H1 (cell line): ENCODE results near the gene CD300A. TPM values are rescaled to one million over a fixed set of nuclear protein-coding genes. Genes with fewer than 3 reads are reported as not detected.

Source experiments
- CTCF ChIA-PET: fragments of 300-600 bp; sonication (Branson Sonifier 250); formaldehyde crosslinking; loops from one replicate; lab custom pipeline; 2021; ENCODE audit not compliant: partially characterized antibody; lab: Charles Lee
- POLR2A ChIA-PET: fragments of 300-600 bp; sonication (Branson Sonifier 250); formaldehyde crosslinking; loops from one replicate; lab custom pipeline; 2021; ENCODE audit warnings: inconsistent platforms; ENCODE audit not compliant: partially characterized antibody; lab: Charles Lee
- DNase-seq, 2 experiments: peaks; one replicate each; pipeline versions ENCODE4 v3.0.0 to v3.0.0-alpha.2; 2010 to 2022; ENCODE audit warnings: low spot score in 2 of 2, low read depth in 1 of 2, mixed read lengths in 1 of 2
- FAIRE-seq: peaks from 2 replicates; lab custom pipeline; 2011; peaks lifted over from hg19 to GRCh38; lab: Jason Lieb, UNC
- H2AFZ ChIP-seq: 2 replicates; pipeline ENCODE4 v1.8.1; 2012; ENCODE audit warnings: low read length, inconsistent platforms
- H2AK5ac ChIP-seq: 2 replicates; pipeline ENCODE4 v1.6.1; 2013; ENCODE audit warnings: low read depth, low read length
- H2BK120ac ChIP-seq: replicated peaks from 2 replicates; pipeline ENCODE3; 2013; ENCODE audit warnings: low read depth, low read length, inconsistent platforms
- H2BK12ac ChIP-seq: 2 replicates; pipeline ENCODE4 v1.6.1; 2013; ENCODE audit warnings: low read depth, low read length
- H2BK15ac ChIP-seq: 2 replicates; pipeline ENCODE4 v1.6.1; 2013; ENCODE audit warnings: low read length
- H2BK20ac ChIP-seq: 2 replicates; pipeline ENCODE4 v1.6.1; 2013; ENCODE audit warnings: low read length
- H2BK5ac ChIP-seq: 2 replicates; pipeline ENCODE4 v1.6.1; 2013; ENCODE audit warnings: low read depth, low read length
- H3K14ac ChIP-seq: 2 replicates; pipeline ENCODE4 v1.6.1; 2013; ENCODE audit warnings: inconsistent platforms; ENCODE audit not compliant: insufficient read length
- H3K18ac ChIP-seq: 2 replicates; pipeline ENCODE4 v1.6.1; 2013; ENCODE audit warnings: low read length; ENCODE audit errors: extremely low read depth
- H3K23ac ChIP-seq: 2 replicates; pipeline ENCODE4 v1.6.1; 2013; ENCODE audit warnings: inconsistent platforms; ENCODE audit not compliant: insufficient read length
- H3K23me2 ChIP-seq: 2 replicates; pipeline ENCODE4 v1.6.1; 2013; ENCODE audit warnings: low read depth, low read length
- H3K27ac ChIP-seq: 2 replicates; pipeline ENCODE4 v1.6.1; 2011; ENCODE audit warnings: low read depth, low read length, inconsistent platforms
- H3K27me3 ChIP-seq, 4 experiments: replicated peaks in 1 of 4; 1 replicate in 1 of 4; 2 replicates in 3 of 4; pipeline versions ENCODE4 v1.6.1 to v1.8.1; 2011 to 2013; ENCODE audit warnings: low read length in 3 of 4, mild to moderate bottlenecking in 3 of 4, inconsistent platforms in 2 of 4, mixed read lengths in 2 of 4, moderate library complexity in 1 of 4; ENCODE audit not compliant: control insufficient read depth in 3 of 4, insufficient read depth in 3 of 4; ENCODE audit errors: extremely low read depth in 1 of 4
- H3K36me3 ChIP-seq, 4 experiments: 2 replicates each; pipeline versions ENCODE4 v1.6.1 to v1.8.1; 2011 to 2013; ENCODE audit warnings: mild to moderate bottlenecking in 4 of 4, low read length in 3 of 4, moderate library complexity in 2 of 4, control low read depth in 1 of 4, inconsistent platforms in 1 of 4; ENCODE audit not compliant: insufficient read depth in 4 of 4, control insufficient read depth in 2 of 4
- H3K4ac ChIP-seq: replicated peaks from 2 replicates; pipeline ENCODE3; 2013; ENCODE audit warnings: low read length, low read depth, mixed read lengths, inconsistent platforms; ENCODE audit not compliant: insufficient read length
- H3K4me1 ChIP-seq, 4 experiments: replicated peaks in 1 of 4; 1 replicate in 1 of 4; 2 replicates in 3 of 4; pipeline versions ENCODE4 v1.6.1 to v1.8.1; 2011 to 2013; ENCODE audit warnings: low read length in 3 of 4, inconsistent platforms in 2 of 4, mixed read lengths in 1 of 4; ENCODE audit not compliant: insufficient read depth in 4 of 4, control insufficient read depth in 3 of 4
- H3K4me2 ChIP-seq, 2 experiments: 2 replicates each; pipeline versions ENCODE4 v1.6.1 to v1.8.1; 2011 to 2013; ENCODE audit warnings: low read depth in 2 of 2, low read length in 2 of 2, control low read depth in 1 of 2, inconsistent platforms in 1 of 2, mild to moderate bottlenecking in 1 of 2; ENCODE audit not compliant: insufficient read depth in 1 of 2
- H3K4me3 ChIP-seq, 4 experiments: fragments of 200-600, 300-600 bp in 1 of 4; sonication (generic), shearing (Covaris generic), sonication (Bioruptor Twin) in 1 of 4; 2 replicates each; pipeline versions ENCODE4 v1.5.1 to v1.8.1; 2011 to 2016; ENCODE audit warnings: low read length in 4 of 4, low read depth in 3 of 4, control low read depth in 2 of 4, inconsistent platforms in 2 of 4, mild to moderate bottlenecking in 2 of 4, mixed read lengths in 1 of 4, moderate library complexity in 1 of 4; ENCODE audit not compliant: insufficient read depth in 2 of 4; ENCODE audit errors: extremely low read depth in 1 of 4
- H3K56ac ChIP-seq: replicated peaks from 2 replicates; pipeline ENCODE3; 2013; ENCODE audit warnings: low read depth, mild to moderate bottlenecking, mixed read lengths, low read length, inconsistent platforms; ENCODE audit not compliant: insufficient read length
- H3K79me1 ChIP-seq: 2 replicates; pipeline ENCODE4 v1.6.1; 2013; ENCODE audit warnings: low read depth, low read length, control low read depth
- H3K79me2 ChIP-seq, 2 experiments: 2 replicates each; pipeline versions ENCODE4 v1.6.1 to v1.8.1; 2012 to 2013; ENCODE audit warnings: low read length in 2 of 2, mild to moderate bottlenecking in 2 of 2, inconsistent platforms in 1 of 2; ENCODE audit not compliant: insufficient read depth in 2 of 2, control insufficient read depth in 1 of 2
- H3K9ac ChIP-seq, 4 experiments: replicated peaks in 1 of 4; 1 replicate in 1 of 4; 2 replicates in 3 of 4; pipeline versions ENCODE4 v1.6.1 to v1.8.1; 2011 to 2013; ENCODE audit warnings: low read depth in 3 of 4, low read length in 3 of 4, control low read depth in 2 of 4, mild to moderate bottlenecking in 2 of 4, moderate library complexity in 2 of 4, inconsistent platforms in 1 of 4; ENCODE audit errors: extremely low read depth in 1 of 4
- H3K9me3 ChIP-seq, 2 experiments: 2 replicates each; pipeline versions ENCODE4 v1.6.1 to v1.8.1; 2012 to 2013; ENCODE audit warnings: mild to moderate bottlenecking in 2 of 2, moderate library complexity in 2 of 2, control low read depth in 1 of 2, inconsistent platforms in 1 of 2, low read depth in 1 of 2, low read length in 1 of 2, mixed read lengths in 1 of 2; ENCODE audit not compliant: insufficient read depth in 2 of 2
- H4K20me1 ChIP-seq, 2 experiments: replicated peaks in 1 of 2; 2 replicates each; pipeline versions ENCODE3 to v1.8.1; 2011 to 2013; ENCODE audit warnings: inconsistent platforms in 2 of 2, low read length in 2 of 2, mild to moderate bottlenecking in 1 of 2; ENCODE audit not compliant: insufficient read depth in 2 of 2, control insufficient read depth in 1 of 2
- H4K5ac ChIP-seq: 2 replicates; pipeline ENCODE4 v1.6.1; 2013; ENCODE audit warnings: low read length, low read depth, mixed read lengths, inconsistent platforms; ENCODE audit not compliant: insufficient read length
- H4K8ac ChIP-seq: 2 replicates; pipeline ENCODE4 v1.8.0; 2013; ENCODE audit warnings: mild to moderate bottlenecking, moderate library complexity, low read length, inconsistent platforms; ENCODE audit not compliant: insufficient read depth; ENCODE audit errors: extremely low read depth
- H4K91ac ChIP-seq: replicated peaks from 2 replicates; pipeline ENCODE3; 2013; ENCODE audit warnings: low read length, mixed read lengths, inconsistent platforms; ENCODE audit not compliant: insufficient read length
- ATF3 ChIP-seq: IDR thresholded peaks from 2 replicates; pipeline ENCODE4 v1.6.1; 2011; ENCODE audit warnings: low read depth, mild to moderate bottlenecking, low read length; ENCODE audit not compliant: insufficient read depth
- BACH1 ChIP-seq: IDR thresholded peaks from 2 replicates; pipeline ENCODE4 v1.6.1; 2012; ENCODE audit warnings: low read length, improper control_type of control experiment
- CBX5 ChIP-seq: fragments of 300-800, 300-1000 bp; sonication (generic); IDR thresholded peaks from 2 replicates; pipeline ENCODE4 v1.7.1; 2016; ENCODE audit warnings: antibody characterized with exemption, low read length, low read depth
- CEBPB ChIP-seq: IDR thresholded peaks from 2 replicates; pipeline ENCODE4 v1.6.1; 2012; ENCODE audit warnings: low read depth, low read length
- CTBP2 ChIP-seq: IDR thresholded peaks from 2 replicates; pipeline ENCODE4 v1.7.0; 2011; ENCODE audit warnings: borderline replicate concordance, mild to moderate bottlenecking, moderate library complexity, mixed read lengths, low read length; ENCODE audit not compliant: insufficient read depth, insufficient read length
- EP300 ChIP-seq, 2 experiments: IDR thresholded peaks; 1 replicate in 1 of 2; 2 replicates in 1 of 2; pipeline ENCODE4 v1.6.1; 2011 to 2012; ENCODE audit warnings: low read depth in 2 of 2, low read length in 2 of 2, mild to moderate bottlenecking in 2 of 2, borderline replicate concordance in 1 of 2, inconsistent platforms in 1 of 2, moderate library complexity in 1 of 2
- NRF1 ChIP-seq: IDR thresholded peaks from 2 replicates; pipeline ENCODE4 v1.6.1; 2011; ENCODE audit warnings: mild to moderate bottlenecking, low read depth, low read length, improper control_type of control experiment
- RAD21 ChIP-seq, 2 experiments: IDR thresholded peaks in 1 of 2; conservative IDR thresholded peaks in 1 of 2; 2 replicates each; pipeline ENCODE4 v1.6.1; 2011; ENCODE audit warnings: low read depth in 2 of 2, low read length in 2 of 2, improper control_type of control experiment in 1 of 2, inconsistent platforms in 1 of 2, mild to moderate bottlenecking in 1 of 2, moderate library complexity in 1 of 2
- RFX5 ChIP-seq: IDR thresholded peaks from 2 replicates; pipeline ENCODE4 v1.6.1; 2011; ENCODE audit warnings: low read depth, low read length, improper control_type of control experiment, borderline replicate concordance
- SUZ12 ChIP-seq: fragments of 200-600 bp; sonication (generic); IDR thresholded peaks from 2 replicates; pipeline ENCODE4 v1.6.1; 2012; ENCODE audit warnings: mild to moderate bottlenecking, inconsistent platforms, low read length, moderate library complexity, mixed read lengths
- WGBS, 2 experiments: shearing (Covaris generic) in 1 of 2; methylation state at CpG; one replicate each; pipeline versions ENCODE4 v1.1.6 to v1.1.7; 2013 to 2015; ENCODE audit warnings: low lambda C conversion rate in 2 of 2, mixed read lengths in 2 of 2, inconsistent platforms in 1 of 2, low coverage in 1 of 2, missing lambda C conversion rate in 1 of 2; ENCODE audit not compliant: insufficient replicate concordance in 2 of 2, insufficient coverage in 1 of 2, insufficient read length in 1 of 2; ENCODE audit errors: extremely low coverage in 1 of 2, missing lambda C conversion rate in 1 of 2; 5-methylcytosine and 5-hydroxymethylcytosine counted together
- polyA plus RNA-seq, 7 experiments: library from polyadenylated mRNA; depleted of rRNA in 3 of 7; stranded (reverse) in 5 of 7; unstranded in 2 of 7; fragments of >200 nt in 5 of 7; fragments of 200-250 nt in 2 of 7; gene quantifications; 1 replicate in 5 of 7; 2 replicates in 1 of 7; 4 replicates in 1 of 7; pipeline versions ENCODE4 v1.2.1 to v1.2.3, GENCODE V29; 2011 to 2013; ENCODE audit warnings: missing spikeins in 2 of 7, mixed read lengths in 2 of 7
- total RNA-seq: library from RNA; stranded (reverse); fragmentation: NEBNext Ultra II Directional; extraction: Animal tissue kit (Norgen Biotek cat#: 25700); gene quantifications from 2 replicates; pipeline ENCODE4 v1.2.1, GENCODE V29; 2021

Gene CD300A
- total and polyA plus RNA-seq, 2 of the 8 experiments (the other 6 are each of a cell fraction or from before 2014, with no cell fraction given): 0.52 to 1.3 TPM

- Histone ChIP-seq H4K20me1 (no peaks in the 10 kb centered on the region), H3K27ac (no peak overlapping the region), H2BK120ac (no peak overlapping the region), H2AFZ (no peak overlapping the region), H3K4me1 (peaks cover 0 to 4% (median 0%) of the 10 kb centered on the region in 4 experiments; a peak in 2 of 7 replicates), H3K23ac (no peak overlapping the region), H3K79me1 (no peaks in the 10 kb centered on the region), H3K27me3 (no peaks in the 10 kb centered on the region), H3K36me3 (no peaks in the 10 kb centered on the region), H2AK5ac (no peak overlapping the region), H3K14ac (no peak overlapping the region), H3K79me2 (no peaks in the 10 kb centered on the region), H3K4me3 (no peak overlapping the region), H2BK12ac (no peak overlapping the region), H3K23me2 (no peaks in the 10 kb centered on the region; the same call in 1 of the 2 replicates), H3K18ac (no peak overlapping the region), H2BK20ac (no peak overlapping the region), H4K91ac (no peak overlapping the region), H4K5ac (no peak overlapping the region), H3K56ac (no peak overlapping the region), H3K9ac (no peak overlapping the region), H2BK15ac (no peak overlapping the region), H2BK5ac (no peak overlapping the region), H4K8ac (no peak overlapping the region), H3K4ac (no peak overlapping the region), H3K4me2 (no peak overlapping the region), H3K9me3 (no peaks in the 10 kb centered on the region)
- 87% methylated on average over 10 of the region's 10 CpGs; no CpG with 5 or more reads in 1 of the 2 experiments for WGBS, 2 experiments
- DNase-seq (no peak), FAIRE-seq (no peak)
- ChIA-PET POLR2A (interaction anchor here (1.1 to 2.3 kb wide), 3 partner anchors 10 to 33 kb away, joined by 3 to 8 read pairs (median 4); no protein-coding TSS in a partner anchor), CTCF (interaction anchor here (3.1 kb wide), 1 partner anchor 38 kb away, joined by 10 read pairs; no protein-coding TSS in a partner anchor)
- TF ChIP-seq ATF3: no peak
- TF ChIP-seq RFX5: no peak
- TF ChIP-seq SUZ12: no peak
- TF ChIP-seq CBX5: no peak
- TF ChIP-seq EP300 (IDR thresholded peaks at IDR 0.05; ENCODE audit: borderline replicate concordance in 1 of 2, low read depth in 2 of 2, low read length in 2 of 2): no peak
- no peak for TF ChIP-seq BACH1
- TF ChIP-seq RAD21 (IDR thresholded peaks at IDR 0.05 in 1 of 2, conservative IDR thresholded peaks at IDR 0.05 in 1 of 2; ENCODE audit: low read depth in 2 of 2, low read length in 2 of 2): no peak
- no peak for TF ChIP-seq CEBPB
- TF ChIP-seq CTBP2: no peak
- TF ChIP-seq NRF1: no peak
These were observed 46.5 kb upstream of the CD300A start for GRCh38 chr17:74419928-74420411.
